CD14-positive monocyte (primary cell): Measurements from ENCODE around the gene SLC7A8. TPM values are rescaled to one million over a fixed set of nuclear protein-coding genes. Genes with fewer than 3 reads are reported as not detected.

Experiments
- DNase-seq, 3 donors: peaks; one replicate each; pipeline ENCODE4 v3.0.0-alpha.2; 2011 to 2022
- H2AFZ ChIP-seq: 2 replicates; pipeline ENCODE4 v1.6.0; 2012; ENCODE audit warnings: mild to moderate bottlenecking, low read depth, low read length, inconsistent platforms; ENCODE audit not compliant: insufficient read depth, poor library complexity, severe bottlenecking
- H3K27ac ChIP-seq, 2 donors: 1 replicate in 1 of 2; 2 replicates in 1 of 2; pipeline ENCODE4 v1.5.1; 2012 to 2013; ENCODE audit warnings: low read length in 2 of 2, control low read depth in 1 of 2, inconsistent platforms in 1 of 2, low read depth in 1 of 2, mild to moderate bottlenecking in 1 of 2
- H3K27me3 ChIP-seq, 2 donors: one replicate each; pipeline versions ENCODE4 v1.6.0 to v1.6.1; 2011 to 2013; ENCODE audit warnings: low read length in 2 of 2; ENCODE audit not compliant: control insufficient read depth in 2 of 2, insufficient read depth in 2 of 2
- H3K36me3 ChIP-seq, 2 donors: replicated peaks in 1 of 2; 1 replicate in 1 of 2; 2 replicates in 1 of 2; pipeline versions ENCODE4 v1.5.1 to v1.6.1; 2012 to 2013; ENCODE audit warnings: low read length in 2 of 2, control low read depth in 1 of 2, inconsistent platforms in 1 of 2, mild to moderate bottlenecking in 1 of 2; ENCODE audit not compliant: insufficient read depth in 2 of 2, control insufficient read depth in 1 of 2
- H3K4me1 ChIP-seq, 2 donors: 1 replicate in 1 of 2; 2 replicates in 1 of 2; pipeline versions ENCODE4 v1.5.1 to v1.6.1; 2012 to 2013; ENCODE audit warnings: low read length in 2 of 2, control low read depth in 1 of 2, inconsistent platforms in 1 of 2, mild to moderate bottlenecking in 1 of 2, moderate library complexity in 1 of 2; ENCODE audit not compliant: insufficient read depth in 2 of 2, control insufficient read depth in 1 of 2
- H3K4me2 ChIP-seq: replicated peaks from 2 replicates; pipeline ENCODE3; 2012; ENCODE audit warnings: low read length, moderate library complexity, mild to moderate bottlenecking; ENCODE audit not compliant: poor library complexity, severe bottlenecking; ENCODE audit errors: extremely low read depth
- H3K4me3 ChIP-seq, 3 experiments: fragments of 200-600 bp in 1 of 3; sonication (generic) in 1 of 3; replicated peaks in 1 of 3; 1 replicate in 2 of 3; 2 replicates in 1 of 3; pipeline ENCODE4 v1.5.1; 2011 to 2013; ENCODE audit warnings: low read length in 3 of 3, mild to moderate bottlenecking in 3 of 3, control low read depth in 2 of 3, low read depth in 2 of 3, inconsistent platforms in 1 of 3, moderate library complexity in 1 of 3
- H3K79me2 ChIP-seq: 2 replicates; pipeline ENCODE4 v1.6.0; 2012; ENCODE audit warnings: mild to moderate bottlenecking, control low read depth, inconsistent platforms, low read length, moderate library complexity; ENCODE audit not compliant: insufficient read depth
- H3K9ac ChIP-seq: 2 replicates; pipeline ENCODE4 v1.6.0; 2017; ENCODE audit warnings: low read length, mild to moderate bottlenecking; ENCODE audit not compliant: insufficient read depth, poor library complexity, severe bottlenecking
- H3K9me3 ChIP-seq, 2 donors: replicated peaks in 1 of 2; 1 replicate in 1 of 2; 2 replicates in 1 of 2; pipeline versions ENCODE4 v1.5.1 to v1.6.1; 2012 to 2013; ENCODE audit warnings: low read length in 2 of 2, control low read depth in 1 of 2; ENCODE audit not compliant: control insufficient read depth in 1 of 2, insufficient read depth in 1 of 2
- H4K20me1 ChIP-seq: 2 replicates; pipeline ENCODE4 v1.6.0; 2012; ENCODE audit warnings: mild to moderate bottlenecking, low read length, control low read depth, moderate library complexity; ENCODE audit not compliant: insufficient read depth
- H3K27ac Mint-ChIP-seq, 7 donors: one replicate each; pipeline ENCODE4 v1.8.0; 2020; ENCODE audit warnings: mild to moderate bottlenecking in 7 of 7, mixed read lengths in 7 of 7, moderate library complexity in 6 of 7, inconsistent platforms in 2 of 7
- H3K27me3 Mint-ChIP-seq, 3 donors: one replicate each; pipeline ENCODE4 v1.8.0; 2021 to 2022; ENCODE audit warnings: low read depth in 3 of 3, mild to moderate bottlenecking in 3 of 3, mixed read lengths in 3 of 3, moderate library complexity in 3 of 3, inconsistent platforms in 1 of 3
- H3K36me3 Mint-ChIP-seq, 2 donors: one replicate each; pipeline ENCODE4 v1.8.0; 2020; ENCODE audit warnings: mixed read lengths in 2 of 2, inconsistent platforms in 1 of 2, mild to moderate bottlenecking in 1 of 2
- H3K4me1 Mint-ChIP-seq: one replicate; pipeline ENCODE4 v1.8.0; 2020; ENCODE audit warnings: mild to moderate bottlenecking, mixed read lengths
- H3K4me3 Mint-ChIP-seq, 2 donors: one replicate each; pipeline ENCODE4 v1.8.0; 2020; ENCODE audit warnings: mild to moderate bottlenecking in 2 of 2, mixed read lengths in 2 of 2, moderate library complexity in 1 of 2
- H3K9me3 Mint-ChIP-seq, 7 donors: one replicate each; pipeline ENCODE4 v1.8.0; 2020 to 2022; ENCODE audit warnings: mixed read lengths in 7 of 7, mild to moderate bottlenecking in 6 of 7, moderate library complexity in 6 of 7, inconsistent platforms in 2 of 7
- WGBS: methylation state at CpG from one replicate; pipeline ENCODE4 v1.1.5; 2013; ENCODE audit warnings: missing lambda C conversion rate; ENCODE audit not compliant: insufficient coverage; 5-methylcytosine and 5-hydroxymethylcytosine counted together
- intact Hi-C, 2 donors: fragments of 100-400 bp; cut with micrococcal nuclease; formaldehyde crosslinking; loops; one replicate each; pipeline versions ENCODE4 v1.15.0 to v1.15.1; 2023
- polyA plus RNA-seq, 3 donors: library from polyadenylated mRNA; depleted of rRNA in 1 of 3; unstranded in 2 of 3; stranded (reverse) in 1 of 3; fragments of 300-500 nt in 2 of 3; fragments of >200 nt in 1 of 3; fragmentation: Illumina TruSeq in 2 of 3; gene quantifications; 1 replicate in 2 of 3; 2 replicates in 1 of 3; pipeline ENCODE4 v1.2.3, GENCODE V29; 2012 to 2021
- TF ChIP-seq, protein P1 (sequence below): fragments of 200-600 bp; IDR thresholded peaks from one replicate; pipeline ENCODE4 v1.8.0; 2022; ENCODE audit warnings: antibody characterized with exemption, mild to moderate bottlenecking

The SLC7A8 gene
- polyA plus RNA-seq, 3 donors, result 0.05 to 0.53 (median 0.25) TPM

DNA sequence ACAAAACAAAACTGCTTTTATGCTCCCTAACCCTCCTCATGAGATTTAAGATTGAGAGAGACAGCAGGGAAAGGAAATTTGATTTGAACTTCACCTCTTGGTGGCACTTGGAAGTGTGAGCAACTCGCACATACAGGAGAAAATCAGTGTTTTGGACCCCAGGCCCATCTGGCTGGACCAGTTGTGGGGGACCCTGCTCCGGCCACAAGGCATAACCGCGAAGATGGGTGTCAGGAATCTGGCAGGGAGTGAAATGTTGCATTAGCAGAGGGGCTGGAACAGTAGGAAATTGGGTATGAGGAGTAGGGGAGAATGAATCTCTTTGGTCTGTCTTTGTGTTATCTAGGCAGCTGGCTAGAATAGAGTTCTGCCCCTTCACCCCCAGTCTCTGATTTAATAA, 79.9 kb downstream of the SLC7A8 start:
- H3K36me3 Mint-ChIP-seq, result peaks cover 11% of the 10 kb centered on the region in 2 donors
- intact Hi-C loops, result no loop called here
- H3K4me3 Mint-ChIP-seq, result no peak overlapping the region
- Histone ChIP-seq H3K9ac (no peak overlapping the region), H4K20me1 (peaks cover 10% of the 10 kb centered on the region), H3K27ac (no peak overlapping the region), H3K27me3 (no peaks in the 10 kb centered on the region), H2AFZ (no peak overlapping the region), H3K4me1 (peaks cover 12 to 17% of the 10 kb centered on the region in 2 donors), H3K4me2 (no peak overlapping the region), H3K4me3 (no peak overlapping the region), H3K36me3 (peaks cover 7 to 10% of the 10 kb centered on the region in 2 donors), H3K9me3 (no peaks in the 10 kb centered on the region), H3K79me2 (peaks cover 12% of the 10 kb centered on the region)
- H3K27ac Mint-ChIP-seq, result no peak overlapping the region
- WGBS, result 89% methylated on average over 4 of the region's 4 CpGs
- peaks cover 31% of the 10 kb centered on the region for H3K4me1 Mint-ChIP-seq
- TF ChIP-seq, protein P1, sequence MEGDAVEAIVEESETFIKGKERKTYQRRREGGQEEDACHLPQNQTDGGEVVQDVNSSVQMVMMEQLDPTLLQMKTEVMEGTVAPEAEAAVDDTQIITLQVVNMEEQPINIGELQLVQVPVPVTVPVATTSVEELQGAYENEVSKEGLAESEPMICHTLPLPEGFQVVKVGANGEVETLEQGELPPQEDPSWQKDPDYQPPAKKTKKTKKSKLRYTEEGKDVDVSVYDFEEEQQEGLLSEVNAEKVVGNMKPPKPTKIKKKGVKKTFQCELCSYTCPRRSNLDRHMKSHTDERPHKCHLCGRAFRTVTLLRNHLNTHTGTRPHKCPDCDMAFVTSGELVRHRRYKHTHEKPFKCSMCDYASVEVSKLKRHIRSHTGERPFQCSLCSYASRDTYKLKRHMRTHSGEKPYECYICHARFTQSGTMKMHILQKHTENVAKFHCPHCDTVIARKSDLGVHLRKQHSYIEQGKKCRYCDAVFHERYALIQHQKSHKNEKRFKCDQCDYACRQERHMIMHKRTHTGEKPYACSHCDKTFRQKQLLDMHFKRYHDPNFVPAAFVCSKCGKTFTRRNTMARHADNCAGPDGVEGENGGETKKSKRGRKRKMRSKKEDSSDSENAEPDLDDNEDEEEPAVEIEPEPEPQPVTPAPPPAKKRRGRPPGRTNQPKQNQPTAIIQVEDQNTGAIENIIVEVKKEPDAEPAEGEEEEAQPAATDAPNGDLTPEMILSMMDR, result no peak
- peaks cover 1 to 4% (median 1%) of the 10 kb centered on the region in 3 donors for H3K27me3 Mint-ChIP-seq
- DNase-seq, result no peak
- no peaks in the 10 kb centered on the region for H3K9me3 Mint-ChIP-seq

- peaks cover 31% of the 10 kb centered on the region for H3K4me1 Mint-ChIP-seq
- Histone ChIP-seq H3K9me3 (no peaks in the 10 kb centered on the region), H3K4me1 (peaks cover 12 to 17% of the 10 kb centered on the region in 2 donors), H3K27me3 (no peaks in the 10 kb centered on the region), H3K27ac (no peak overlapping the region), H3K36me3 (peaks cover 14 to 18% of the 10 kb centered on the region in 2 donors), H4K20me1 (peaks cover 16% of the 10 kb centered on the region), H2AFZ (no peak overlapping the region), H3K4me3 (no peak overlapping the region), H3K4me2 (no peak overlapping the region), H3K9ac (no peak overlapping the region), H3K79me2 (peaks cover 20% of the 10 kb centered on the region)
- no peak overlapping the region for H3K4me3 Mint-ChIP-seq
- H3K9me3 Mint-ChIP-seq, result no peaks in the 10 kb centered on the region
- H3K27me3 Mint-ChIP-seq, result peaks cover 1 to 4% (median 1%) of the 10 kb centered on the region in 3 donors
- no peak for DNase-seq
- WGBS, result 100% methylated on average over 1 of the region's 2 CpGs
- TF ChIP-seq, protein P1, result no peak
- peaks cover 18% of the 10 kb centered on the region in 2 donors for H3K36me3 Mint-ChIP-seq
- no peak overlapping the region for H3K27ac Mint-ChIP-seq
- intact Hi-C loops, result no loop called here
Observed at GRCh38 chr14:23102801-23103200, 80.7 kb downstream of the SLC7A8 start.
